Measurements from ENCODE around the gene NHLH1.

DNA sequence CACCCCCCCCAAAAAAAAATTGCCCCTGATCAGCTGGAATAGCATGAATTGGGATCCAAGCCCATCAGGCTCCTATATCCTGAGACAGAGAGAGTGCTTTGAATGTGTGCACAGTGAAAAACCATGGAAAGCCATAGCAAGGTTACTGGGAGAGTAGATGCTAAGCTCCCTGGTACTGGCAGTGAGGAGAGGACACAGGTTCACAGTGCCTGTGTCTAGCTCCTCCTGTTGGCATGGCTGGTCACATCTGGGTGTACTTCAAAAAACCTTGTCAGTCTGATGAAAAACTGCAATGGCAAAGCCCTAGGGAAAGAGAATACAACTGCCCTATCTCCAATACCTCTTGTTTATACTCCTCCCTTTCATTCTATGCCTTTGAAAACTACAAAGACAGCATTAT is 36.8 kb upstream of the NHLH1 start:
- TF ChIP-seq TCF4 (CRISPR knock-in tag; IDR thresholded peaks at IDR 0.05; ENCODE audit: borderline replicate concordance) (no peak), ZFP3 (CRISPR knock-in tag; IDR thresholded peaks at IDR 0.05) (no peak), OSR1 (CRISPR knock-in tag; IDR thresholded peaks at IDR 0.05) (no peak)

Measured in SK-N-SH treated with all-trans-retinoic acid at 6 μM for 48 hours (cell line).